Neural progenitor cell (in vitro differentiated cells): ENCODE data around the gene KDM4E.

Experiments
- EZH2 ChIP-seq: fragments of 200-600 bp; sonication (generic); IDR thresholded peaks from 2 replicates; pipeline ENCODE4 v1.6.1; 2017; ENCODE audit warnings: antibody characterized with exemption, mild to moderate bottlenecking, moderate library complexity
- TF ChIP-seq, protein P1 (sequence below): fragments of 200-600 bp; sonication (generic); IDR thresholded peaks from 2 replicates; pipeline ENCODE4 v1.5.1; 2017; ENCODE audit warnings: antibody characterized with exemption, mild to moderate bottlenecking

DNA sequence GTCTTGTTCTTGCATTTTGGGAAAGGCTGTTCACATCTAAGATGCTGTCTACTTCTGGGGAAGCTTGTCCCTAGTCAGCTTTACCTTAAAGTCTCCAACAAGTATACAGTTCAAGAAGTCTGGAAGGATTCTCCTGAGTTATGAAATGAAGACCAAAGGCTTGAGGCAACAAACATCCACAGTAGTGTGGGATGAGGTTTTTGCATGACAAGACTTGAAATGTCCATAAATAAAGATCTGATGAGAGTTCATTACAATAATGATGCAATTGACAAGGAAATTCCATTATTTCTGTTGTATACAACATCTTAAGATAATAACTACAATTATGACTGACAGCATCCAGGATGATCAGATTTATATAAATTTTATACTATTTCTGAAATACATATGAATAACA is 21.3 kb upstream of the KDM4E start:
- TF ChIP-seq, protein P1, sequence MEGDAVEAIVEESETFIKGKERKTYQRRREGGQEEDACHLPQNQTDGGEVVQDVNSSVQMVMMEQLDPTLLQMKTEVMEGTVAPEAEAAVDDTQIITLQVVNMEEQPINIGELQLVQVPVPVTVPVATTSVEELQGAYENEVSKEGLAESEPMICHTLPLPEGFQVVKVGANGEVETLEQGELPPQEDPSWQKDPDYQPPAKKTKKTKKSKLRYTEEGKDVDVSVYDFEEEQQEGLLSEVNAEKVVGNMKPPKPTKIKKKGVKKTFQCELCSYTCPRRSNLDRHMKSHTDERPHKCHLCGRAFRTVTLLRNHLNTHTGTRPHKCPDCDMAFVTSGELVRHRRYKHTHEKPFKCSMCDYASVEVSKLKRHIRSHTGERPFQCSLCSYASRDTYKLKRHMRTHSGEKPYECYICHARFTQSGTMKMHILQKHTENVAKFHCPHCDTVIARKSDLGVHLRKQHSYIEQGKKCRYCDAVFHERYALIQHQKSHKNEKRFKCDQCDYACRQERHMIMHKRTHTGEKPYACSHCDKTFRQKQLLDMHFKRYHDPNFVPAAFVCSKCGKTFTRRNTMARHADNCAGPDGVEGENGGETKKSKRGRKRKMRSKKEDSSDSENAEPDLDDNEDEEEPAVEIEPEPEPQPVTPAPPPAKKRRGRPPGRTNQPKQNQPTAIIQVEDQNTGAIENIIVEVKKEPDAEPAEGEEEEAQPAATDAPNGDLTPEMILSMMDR, result no peak
- TF ChIP-seq EZH2, result no peak
